Neural cell (in vitro differentiated cells): ENCODE results near the gene CDH4. TPM values are rescaled to one million over a fixed set of nuclear protein-coding genes. Genes with fewer than 3 reads are reported as not detected.

Source experiments
- H2AFZ ChIP-seq: fragments of 200-600, 300-800 bp; sonication (generic), shearing (Covaris generic); 2 replicates; pipeline ENCODE4 v1.6.0; 2014; ENCODE audit warnings: low read depth, mild to moderate bottlenecking, antibody characterized with exemption, low read length, moderate library complexity
- H3F3A ChIP-seq: fragments of 200-600 bp; shearing (Covaris generic); 2 replicates; pipeline ENCODE4 v1.6.1; 2016; ENCODE audit warnings: mild to moderate bottlenecking, moderate library complexity, mixed read lengths, antibody characterized with exemption, low read length; ENCODE audit not compliant: insufficient read depth, poor library complexity, severe bottlenecking
- H3K27ac ChIP-seq: fragments of 200-600, 300-800 bp; sonication (generic), shearing (Covaris generic); 2 replicates; pipeline ENCODE4 v1.5.1; 2014; ENCODE audit warnings: mild to moderate bottlenecking, low read length, moderate library complexity
- H3K27me3 ChIP-seq: fragments of 300-800, 200-600 bp; sonication (generic), shearing (Covaris generic); 2 replicates; pipeline ENCODE4 v1.6.0; 2014; ENCODE audit warnings: mild to moderate bottlenecking, low read depth, low read length, moderate library complexity; ENCODE audit not compliant: insufficient read depth
- H3K36me3 ChIP-seq: fragments of 300-800, 200-600 bp; sonication (generic), shearing (Covaris generic); 2 replicates; pipeline ENCODE4 v1.5.1; 2014; ENCODE audit warnings: mild to moderate bottlenecking, antibody characterized with exemption, low read length, moderate library complexity; ENCODE audit not compliant: insufficient read depth
- H3K4me2 ChIP-seq: fragments of 300-800, 200-600 bp; sonication (generic), shearing (Covaris generic); 2 replicates; pipeline ENCODE4 v1.6.0; 2014; ENCODE audit warnings: mild to moderate bottlenecking, low read length
- H3K4me3 ChIP-seq: fragments of 300-800, 200-600 bp; sonication (generic), shearing (Covaris generic); 2 replicates; pipeline ENCODE4 v1.5.1; 2014; ENCODE audit warnings: mild to moderate bottlenecking, low read length, moderate library complexity
- H3K79me2 ChIP-seq: fragments of 200-600 bp; shearing (Covaris generic); replicated peaks from 2 replicates; pipeline ENCODE4 v1.6.0; 2014; ENCODE audit warnings: mild to moderate bottlenecking, low read length, moderate library complexity; ENCODE audit not compliant: insufficient read depth
- H3K9ac ChIP-seq: fragments of 300-800, 200-600 bp; sonication (generic), shearing (Covaris generic); 2 replicates; pipeline ENCODE4 v1.6.1; 2016; ENCODE audit warnings: mild to moderate bottlenecking, low read length, mixed read lengths
- H3K9me2 ChIP-seq: fragments of 200-600 bp; shearing (Covaris generic); 2 replicates; pipeline ENCODE4 v1.6.1; 2016; ENCODE audit warnings: mild to moderate bottlenecking, low read length, mixed read lengths; ENCODE audit not compliant: insufficient read depth
- H3K9me3 ChIP-seq: fragments of 200-600, 300-800 bp; sonication (generic), shearing (Covaris generic); 2 replicates; pipeline ENCODE4 v1.6.1; 2016; ENCODE audit warnings: mild to moderate bottlenecking, mixed run types, low read length, moderate library complexity, mixed read lengths
- H4K20me1 ChIP-seq: fragments of 200-600 bp; shearing (Covaris generic); 2 replicates; pipeline ENCODE4 v1.6.1; 2016; ENCODE audit warnings: mild to moderate bottlenecking, mixed run types; ENCODE audit not compliant: insufficient read depth
- CTCF ChIP-seq: fragments of 450-650 bp; IDR thresholded peaks from 2 replicates; pipeline ENCODE4 v1.5.1; 2014; ENCODE audit warnings: antibody characterized with exemption, mild to moderate bottlenecking, moderate library complexity; ENCODE audit not compliant: poor library complexity, severe bottlenecking
- EP300 ChIP-seq: fragments of 450-650 bp; conservative IDR thresholded peaks from 2 replicates; pipeline ENCODE4 v1.6.1; 2014; ENCODE audit warnings: antibody characterized with exemption, mild to moderate bottlenecking, moderate library complexity; ENCODE audit not compliant: poor library complexity, severe bottlenecking
- EZH2 ChIP-seq: fragments of 200-600, 300-800 bp; shearing (Covaris generic), sonication (generic); IDR thresholded peaks from 2 replicates; pipeline ENCODE4 v1.6.1; 2014; ENCODE audit warnings: antibody characterized with exemption, low read length, borderline replicate concordance, mild to moderate bottlenecking; ENCODE audit not compliant: insufficient read depth, poor library complexity, severe bottlenecking
- MXI1 ChIP-seq: fragments of 450-650 bp; conservative IDR thresholded peaks from 2 replicates; pipeline ENCODE4 v1.6.1; 2014; ENCODE audit warnings: antibody characterized with exemption, mild to moderate bottlenecking; ENCODE audit not compliant: poor library complexity, severe bottlenecking
- POLR2AphosphoS5 ChIP-seq: IDR thresholded peaks from 2 replicates; pipeline ENCODE4 v1.6.1; 2012
- RAD21 ChIP-seq: fragments of 450-650 bp; conservative IDR thresholded peaks from 2 replicates; pipeline ENCODE4 v1.6.1; 2014; ENCODE audit warnings: antibody characterized with exemption, mild to moderate bottlenecking, moderate library complexity
- REST ChIP-seq: IDR thresholded peaks from 2 replicates; pipeline ENCODE4 v1.6.1; 2012; ENCODE audit warnings: borderline replicate concordance
- SMC3 ChIP-seq: fragments of 450-650 bp; conservative IDR thresholded peaks from 2 replicates; pipeline ENCODE4 v1.6.1; 2014; ENCODE audit warnings: antibody characterized with exemption, mild to moderate bottlenecking, moderate library complexity; ENCODE audit not compliant: poor library complexity
- TAF1 ChIP-seq: IDR thresholded peaks from 2 replicates; pipeline ENCODE4 v1.6.1; 2012; ENCODE audit warnings: low read depth
- polyA plus RNA-seq: library from polyadenylated mRNA; depleted of rRNA; stranded (reverse); fragments of >200 nt; gene quantifications from 2 replicates; pipeline ENCODE4 v1.2.3, GENCODE V29; 2014

The CDH4 gene
- polyA plus RNA-seq, 1 donor from 2014 or later, result 24.6 TPM

- no peaks in the 10 kb centered on the region for H3K79me2 ChIP-seq
- TF ChIP-seq TAF1, result no peak
- TF ChIP-seq EP300, result no peak
- TF ChIP-seq EZH2, result no peak
- no peak for TF ChIP-seq POLR2AphosphoS5
- no peak for TF ChIP-seq SMC3
- TF ChIP-seq MXI1, result no peak
- TF ChIP-seq REST, result no peak
- TF ChIP-seq CTCF, result no peak
- TF ChIP-seq RAD21, result no peak
These were observed 621.8 kb downstream of the CDH4 start for GRCh38 chr20:61873651-61874420.

GRCh38 chr20:61874421-61875068, 622.5 kb downstream of the CDH4 start:
- Histone ChIP-seq H3K4me2 (no peak overlapping the region), H3K27me3 (no peaks in the 10 kb centered on the region), H3K79me2 (no peaks in the 10 kb centered on the region), H3K9me3 (no peaks in the 10 kb centered on the region), H4K20me1 (no peaks in the 10 kb centered on the region), H2AFZ (no peak overlapping the region), H3K9ac (no peak overlapping the region), H3K27ac (no peak overlapping the region), H3F3A (no peaks in the 10 kb centered on the region), H3K9me2 (no peaks in the 10 kb centered on the region), H3K36me3 (no peaks in the 10 kb centered on the region), H3K4me3 (no peak overlapping the region)
- TF ChIP-seq TAF1, result no peak
- no peak for TF ChIP-seq RAD21
- no peak for TF ChIP-seq EZH2
- no peak for TF ChIP-seq SMC3
- no peak for TF ChIP-seq CTCF
- TF ChIP-seq REST, result no peak
- no peak for TF ChIP-seq POLR2AphosphoS5
- no peak for TF ChIP-seq MXI1
- no peak for TF ChIP-seq EP300

More at GRCh38 chr20:61873651-61874420, 621.8 kb downstream of the CDH4 start:
- Histone ChIP-seq H3K27me3 (no peaks in the 10 kb centered on the region), H3K36me3 (no peaks in the 10 kb centered on the region), H3K4me3 (no peak overlapping the region), H3K9ac (no peak overlapping the region), H3K9me2 (no peaks in the 10 kb centered on the region), H3K27ac (no peak overlapping the region), H2AFZ (no peak overlapping the region), H3K9me3 (no peaks in the 10 kb centered on the region), H3K4me2 (no peak overlapping the region), H4K20me1 (no peaks in the 10 kb centered on the region), H3F3A (no peaks in the 10 kb centered on the region)
